ENCODE results near the gene MRPL1. TPM values are rescaled to one million over a fixed set of nuclear protein-coding genes. Genes with fewer than 3 reads are reported as not detected.

MRPL1 gene
- total RNA-seq, 1 donor from 2014 or later, result 6.2 TPM

- Histone ChIP-seq H3K36me3 (no peaks in the 10 kb centered on the region), H3K4me1 (peaks cover 0 to 28% of the 10 kb centered on the region in 2 donors), H3K27ac (peak within 1 kb of the TSS; percentile 98 to 100), H3K27me3 (no peaks in the 10 kb centered on the region), H3K9me3 (no peaks in the 10 kb centered on the region), H3K4me3 (peak within 1 kb of the TSS; percentile 97 to 99)
- intact Hi-C loops (cut with DNase I), result no loop called here
- no peak for TF ChIP-seq CTCF (IDR thresholded peaks at IDR 0.05)
- peak; percentile 28 to 87 for DNase-seq (ENCODE audit: low spot score in 2 of 2)
Observed at GRCh38 chr4:77818602-77819403, 43.8 kb upstream of the MRPL1 start, which contains the start of gene CNOT6L. TSS of gene CNOT6L (minus strand) at chr4:77819368. CDS start at chr4:77819308, 60 bp downstream.

GRCh38 chr4:77819404-77819842, 43.2 kb upstream of the MRPL1 start:
- no peak for TF ChIP-seq CTCF (IDR thresholded peaks at IDR 0.05)
- intact Hi-C loops (cut with DNase I), result no loop called here
- H3K4me1 ChIP-seq, result peaks cover 0 to 28% of the 10 kb centered on the region in 2 donors
- peak overlapping the region; percentile 97 to 99 for H3K4me3 ChIP-seq
- H3K36me3 ChIP-seq, result no peaks in the 10 kb centered on the region
- H3K9me3 ChIP-seq, result no peaks in the 10 kb centered on the region
- no peak for DNase-seq (ENCODE audit: low spot score in 2 of 2)
- H3K27me3 ChIP-seq, result no peaks in the 10 kb centered on the region
- peak overlapping the region; percentile 98 to 100 for H3K27ac ChIP-seq

- DNase-seq (ENCODE audit: low spot score in 2 of 2), result peak; percentile 64 to 94
- H3K27ac ChIP-seq, result peak overlapping the region; percentile 98 to 100
- H3K9me3 ChIP-seq, result no peaks in the 10 kb centered on the region
- intact Hi-C loops (cut with DNase I), result loop anchor here (1.0 kb wide), 1 partner anchor 42 kb away; the partner anchor contains the start of gene MRPL1
- no peaks in the 10 kb centered on the region for H3K27me3 ChIP-seq
- H3K4me1 ChIP-seq, result peaks cover 0 to 24% of the 10 kb centered on the region in 2 donors
- TF ChIP-seq CTCF (IDR thresholded peaks at IDR 0.05), result no peak
- peak overlapping the region; percentile 97 to 99 for H3K4me3 ChIP-seq
- no peaks in the 10 kb centered on the region for H3K36me3 ChIP-seq
Observed at GRCh38 chr4:77819843-77820648, 42.6 kb upstream of the MRPL1 start.

GRCh38 chr4:77820649-77821561, 41.7 kb upstream of the MRPL1 start:
- no peak for DNase-seq (ENCODE audit: low spot score in 2 of 2)
- TF ChIP-seq CTCF (IDR thresholded peaks at IDR 0.05), result no peak
- Histone ChIP-seq H3K4me3 (peak overlapping the region; percentile 97 to 99), H3K36me3 (no peaks in the 10 kb centered on the region), H3K27ac (peak overlapping the region; percentile 98 to 100), H3K27me3 (no peaks in the 10 kb centered on the region), H3K4me1 (peaks cover 0 to 19% of the 10 kb centered on the region in 2 donors), H3K9me3 (no peaks in the 10 kb centered on the region)
- intact Hi-C loops (cut with DNase I), result loop anchor here (1.0 kb wide), 1 partner anchor 41 kb away; the partner anchor contains the start of gene MRPL1

GRCh38 chr4:77821775-77822174, 40.9 kb upstream of the MRPL1 start:
- H3K4me3 ChIP-seq, result peak overlapping the region; percentile 97 to 99
- H3K36me3 ChIP-seq, result no peaks in the 10 kb centered on the region
- no peaks in the 10 kb centered on the region for H3K9me3 ChIP-seq
- no peaks in the 10 kb centered on the region for H3K27me3 ChIP-seq
- peak overlapping the region; percentile 98 to 100 for H3K27ac ChIP-seq
- DNase-seq (ENCODE audit: low spot score in 2 of 2), result no peak
- intact Hi-C loops (cut with DNase I), result no loop called here
- peaks cover 0 to 14% of the 10 kb centered on the region in 2 donors for H3K4me1 ChIP-seq
- no peak for TF ChIP-seq CTCF (IDR thresholded peaks at IDR 0.05)
